ENCODE results near the gene LRRK1.

DNA sequence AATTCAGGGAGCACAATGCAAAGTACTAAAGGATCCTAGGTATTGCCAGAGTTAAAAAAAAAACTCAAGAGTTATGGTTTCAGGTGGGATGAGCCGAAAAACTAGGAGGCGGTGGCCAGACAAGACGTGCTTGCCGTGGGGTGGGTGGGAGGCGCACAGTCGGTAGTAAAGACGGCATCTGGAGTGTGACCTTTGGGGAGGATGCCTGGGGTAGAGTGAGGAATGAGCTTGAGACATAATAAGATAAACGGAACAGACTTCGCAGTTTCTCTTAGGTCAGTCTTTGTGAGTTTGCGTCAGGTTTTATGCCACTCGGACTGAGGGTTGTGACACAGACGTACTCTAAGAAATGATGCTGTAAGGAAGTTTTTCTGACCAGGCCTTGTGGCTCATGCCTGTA, 139.6 kb downstream of the LRRK1 start:
- TF ChIP-seq, protein P1, sequence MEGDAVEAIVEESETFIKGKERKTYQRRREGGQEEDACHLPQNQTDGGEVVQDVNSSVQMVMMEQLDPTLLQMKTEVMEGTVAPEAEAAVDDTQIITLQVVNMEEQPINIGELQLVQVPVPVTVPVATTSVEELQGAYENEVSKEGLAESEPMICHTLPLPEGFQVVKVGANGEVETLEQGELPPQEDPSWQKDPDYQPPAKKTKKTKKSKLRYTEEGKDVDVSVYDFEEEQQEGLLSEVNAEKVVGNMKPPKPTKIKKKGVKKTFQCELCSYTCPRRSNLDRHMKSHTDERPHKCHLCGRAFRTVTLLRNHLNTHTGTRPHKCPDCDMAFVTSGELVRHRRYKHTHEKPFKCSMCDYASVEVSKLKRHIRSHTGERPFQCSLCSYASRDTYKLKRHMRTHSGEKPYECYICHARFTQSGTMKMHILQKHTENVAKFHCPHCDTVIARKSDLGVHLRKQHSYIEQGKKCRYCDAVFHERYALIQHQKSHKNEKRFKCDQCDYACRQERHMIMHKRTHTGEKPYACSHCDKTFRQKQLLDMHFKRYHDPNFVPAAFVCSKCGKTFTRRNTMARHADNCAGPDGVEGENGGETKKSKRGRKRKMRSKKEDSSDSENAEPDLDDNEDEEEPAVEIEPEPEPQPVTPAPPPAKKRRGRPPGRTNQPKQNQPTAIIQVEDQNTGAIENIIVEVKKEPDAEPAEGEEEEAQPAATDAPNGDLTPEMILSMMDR (conservative IDR thresholded peaks at IDR 0.05 in 1 of 2, IDR thresholded peaks at IDR 0.05 in 1 of 2; ENCODE audit: extremely low read depth in 1 of 2, insufficient read depth in 1 of 2, low read depth in 1 of 2, low read length in 2 of 2): no peak
- no peak for TF ChIP-seq EZH2 (IDR thresholded peaks at IDR 0.05; ENCODE audit: borderline replicate concordance, low read length)

Data from mammary epithelial cell (primary cell).